PC-3 (cell line): Measurements from ENCODE around the gene AGBL1. TPM values are rescaled to one million over a fixed set of nuclear protein-coding genes. Genes with fewer than 3 reads are reported as not detected.

Source experiments
- ATAC-seq: fragments of 200-7000 bp; cut with Tn5 transposase; 2 replicates; pipeline ENCODE4 v1.9.1; 2020; ENCODE audit warnings: mild to moderate bottlenecking, moderate library complexity
- BruUV-seq: library from RNA; stranded (reverse); fragments of 400-500 nt; replicated peaks from 2 replicates; lab custom pipeline; 2021; lab: Mats Ljungman, UMichigan
- CTCF ChIA-PET: fragments of 300-600 bp; sonication (Branson Sonifier 250); formaldehyde crosslinking; loops from one replicate; lab custom pipeline; 2022; ENCODE audit warnings: antibody characterized with exemption; lab: Charles Lee
- POLR2A ChIA-PET: fragments of 300-600 bp; sonication (Branson Sonifier 250); formaldehyde crosslinking; loops from one replicate; lab custom pipeline; 2022; ENCODE audit warnings: antibody characterized with exemption; ENCODE audit not compliant: unreplicated experiment; lab: Charles Lee
- DNase-seq: peaks from one replicate; pipeline ENCODE4 v3.0.0-alpha.2; 2015
- H2AFZ ChIP-seq: fragments of 300-600 bp; sonication (generic); 2 replicates; pipeline ENCODE4 v1.6.0; 2016; ENCODE audit warnings: antibody characterized with exemption, low read length
- H3F3A ChIP-seq: fragments of 300-600 bp; sonication (generic); one replicate; pipeline ENCODE4 v1.6.0; 2017; ENCODE audit warnings: antibody characterized with exemption, low read length, control low read depth, mild to moderate bottlenecking; ENCODE audit not compliant: unreplicated experiment
- H3K27ac ChIP-seq: fragments of 300-600 bp; sonication (generic); 2 replicates; pipeline ENCODE4 v1.5.1; 2016; ENCODE audit warnings: mild to moderate bottlenecking, low read length
- H3K27me3 ChIP-seq: fragments of 300-600 bp; sonication (generic); 2 replicates; pipeline ENCODE4 v1.6.1; 2016; ENCODE audit warnings: low read length, mixed read lengths
- H3K36me3 ChIP-seq: fragments of 300-600 bp; sonication (generic); 2 replicates; pipeline ENCODE4 v1.6.1; 2016; ENCODE audit warnings: low read depth, mixed run types, low read length, mixed read lengths
- H3K4me1 ChIP-seq: fragments of 300-600 bp; sonication (generic); 2 replicates; pipeline ENCODE4 v1.5.1; 2016; ENCODE audit warnings: low read length; ENCODE audit not compliant: insufficient read depth
- H3K4me2 ChIP-seq: fragments of 300-600 bp; sonication (generic); 2 replicates; pipeline ENCODE4 v1.6.0; 2016; ENCODE audit warnings: low read length
- H3K4me3 ChIP-seq: fragments of 300-600 bp; sonication (generic); 2 replicates; pipeline ENCODE4 v1.5.1; 2016; ENCODE audit warnings: mild to moderate bottlenecking, low read length, mixed read lengths
- H3K79me2 ChIP-seq: fragments of 300-600 bp; sonication (generic); 2 replicates; pipeline ENCODE4 v1.6.1; 2017; ENCODE audit warnings: low read length, mixed read lengths
- H3K9ac ChIP-seq: fragments of 300-600 bp; sonication (generic); 2 replicates; pipeline ENCODE4 v1.6.0; 2016; ENCODE audit warnings: mild to moderate bottlenecking, low read length
- H3K9me2 ChIP-seq: fragments of 300-600 bp; sonication (generic); replicated peaks from 2 replicates; pipeline ENCODE4 v1.6.1; 2016; ENCODE audit warnings: mixed run types, low read length, mixed read lengths
- H3K9me3 ChIP-seq: fragments of 300-600 bp; sonication (generic); 2 replicates; pipeline ENCODE4 v1.6.1; 2016; ENCODE audit warnings: low read length, mixed read lengths
- H4K20me1 ChIP-seq: fragments of 300-600 bp; sonication (generic); 2 replicates; pipeline ENCODE4 v1.6.1; 2016; ENCODE audit warnings: low read length, mixed read lengths
- CTCF ChIP-seq: fragments of 300-600 bp; sonication (generic); conservative IDR thresholded peaks from 2 replicates; pipeline ENCODE4 v1.5.1; 2017; ENCODE audit warnings: antibody characterized with exemption, low read depth, mild to moderate bottlenecking, low read length
- EZH2 ChIP-seq: fragments of 300-600 bp; sonication (generic); IDR thresholded peaks from one replicate; pipeline ENCODE4 v1.6.1; 2017; ENCODE audit warnings: antibody characterized with exemption, mild to moderate bottlenecking, low read length; ENCODE audit not compliant: unreplicated experiment
- EZH2phosphoT487 ChIP-seq: fragments of 300-600 bp; sonication (generic); IDR thresholded peaks from 2 replicates; pipeline ENCODE4 v1.6.1; 2018; ENCODE audit warnings: mild to moderate bottlenecking, antibody characterized with exemption, low read length, borderline replicate concordance
- intact Hi-C: fragments of 100-400 bp; cut with micrococcal nuclease; formaldehyde crosslinking; loops from 2 replicates; pipeline ENCODE4 v1.9.0; 2023
- total RNA-seq: library from RNA; depleted of rRNA; stranded (reverse); fragments of >200 nt; gene quantifications from 2 replicates; pipeline ENCODE4 v1.2.3, GENCODE V29; 2014

The AGBL1 gene
- total RNA-seq, 1 experiment from 2014 or later = not detected

GRCh38 chr15:86399041-86399954 lies 319.6 kb downstream of the AGBL1 start:
- no TSS peak for BruUV-seq
- no peak for DNase-seq
- Histone ChIP-seq H3K4me2 (no peak overlapping the region), H3K27ac (no peak overlapping the region), H3K36me3 (no peaks in the 10 kb centered on the region; the same call in 1 of the 2 replicates), H3K4me3 (no peak overlapping the region), H3K9me2 (no peaks in the 10 kb centered on the region), H2AFZ (no peak overlapping the region), H3K4me1 (no peaks in the 10 kb centered on the region), H3F3A (no peaks in the 10 kb centered on the region), H3K27me3 (no peaks in the 10 kb centered on the region), H3K9me3 (no peaks in the 10 kb centered on the region), H3K79me2 (no peaks in the 10 kb centered on the region), H3K9ac (no peak overlapping the region), H4K20me1 (no peaks in the 10 kb centered on the region)
- TF ChIP-seq EZH2 (no peak), CTCF (no peak), EZH2phosphoT487 (no peak)
- ChIA-PET CTCF (no interaction called here), POLR2A (no interaction called here)
- no peak for ATAC-seq
- intact Hi-C loops = no loop called here

DNA sequence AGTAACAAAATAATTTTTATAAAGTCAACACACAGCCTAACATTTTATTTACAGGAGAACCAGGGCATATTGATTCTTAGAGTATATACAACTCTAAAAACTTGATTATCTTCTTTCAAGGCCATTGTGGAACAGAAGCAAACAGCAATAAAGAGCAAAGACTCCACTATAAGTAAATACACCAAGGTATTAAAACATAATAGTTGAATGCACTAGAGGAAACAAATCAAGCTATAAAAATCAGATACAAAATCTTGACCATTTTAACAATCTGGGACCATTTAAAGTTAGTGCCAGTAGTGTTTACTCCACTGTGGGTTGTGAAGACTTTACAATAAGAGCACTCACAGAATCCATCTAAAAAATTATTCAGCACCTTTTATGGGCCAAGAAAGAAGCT lies 323.6 kb downstream of the AGBL1 start:
- no peak overlapping the region for H3K9ac ChIP-seq
- TF ChIP-seq EZH2phosphoT487 (no peak), EZH2 (no peak), CTCF (no peak)

More for the DNA sequence above, 323.6 kb downstream of the AGBL1 start:
- BruUV-seq = no TSS peak
- CTCF ChIA-PET = no interaction called here
- ATAC-seq = no peak
- H3K36me3 ChIP-seq = no peaks in the 10 kb centered on the region; the same call in 1 of the 2 replicates
- no peak overlapping the region for H2AFZ ChIP-seq
- no peaks in the 10 kb centered on the region for H3K4me1 ChIP-seq
- no peak overlapping the region for H3K4me2 ChIP-seq
- H3K4me3 ChIP-seq = no peak overlapping the region
- DNase-seq = no peak
- no peaks in the 10 kb centered on the region for H3F3A ChIP-seq
- H3K79me2 ChIP-seq = no peaks in the 10 kb centered on the region
- H3K27ac ChIP-seq = no peak overlapping the region
- intact Hi-C loops = no loop called here
- H3K9me3 ChIP-seq = no peaks in the 10 kb centered on the region
- POLR2A ChIA-PET = no interaction called here
- H3K27me3 ChIP-seq = no peaks in the 10 kb centered on the region
- no peaks in the 10 kb centered on the region for H4K20me1 ChIP-seq
- no peaks in the 10 kb centered on the region for H3K9me2 ChIP-seq
